Prostate gland (tissue), 2 donors: Measurements from ENCODE around the gene ALG11.
"Not testable (repeated sequence)": the region's sequence is repeated elsewhere in the genome, so short reads cannot be mapped to it uniquely, and the experiment has no call there.

Experiments used
- CTCF ChIP-seq, 4 experiments: fragments of 200-600 bp in 2 of 4; fragments of 450-650 bp in 2 of 4; sonication (generic) in 2 of 4; IDR thresholded peaks; 1 replicate in 3 of 4; 2 replicates in 1 of 4; pipeline ENCODE4 v1.5.1; 2016 to 2019; ENCODE audit warnings: antibody characterized with exemption in 4 of 4, mild to moderate bottlenecking in 2 of 4, moderate library complexity in 2 of 4
- POLR2A ChIP-seq: fragments of 450-650 bp; IDR thresholded peaks from one replicate; pipeline ENCODE4 v1.6.1; 2016; ENCODE audit warnings: antibody characterized with exemption, mild to moderate bottlenecking
- POLR2AphosphoS5 ChIP-seq: sonication (generic); formaldehyde crosslinking; IDR thresholded peaks from one replicate; pipeline ENCODE4 v1.6.1; 2017; ENCODE audit warnings: antibody characterized with exemption

- TF ChIP-seq CTCF (IDR thresholded peaks at IDR 0.05); POLR2A; POLR2AphosphoS5: not testable (repeated sequence)
Measured at GRCh38 chr13:52030401-52030800, 18.2 kb downstream of the ALG11 start.
